HG03460 (cell line): Measurements from ENCODE around the gene KIF25.

Experiments used
- ATAC-seq: cut with Tn5 transposase; IDR thresholded peaks from one replicate; pipeline ENCODE4 v1.9.1; 2021; ENCODE audit not compliant: unreplicated experiment

The KIF25 gene

GRCh38 chr6:168033791-168034190, 36.3 kb downstream of the KIF25 start:
- no peak for ATAC-seq

GRCh38 chr6:168034537-168034936, 37.1 kb downstream of the KIF25 start:
- ATAC-seq = no peak

- no peak for ATAC-seq
Measured at GRCh38 chr6:168035098-168035660, 37.7 kb downstream of the KIF25 start.

- no peak for ATAC-seq
Measured at GRCh38 chr6:168035661-168036545, 38.4 kb downstream of the KIF25 start.

GRCh38 chr6:168037242-168037641, 39.8 kb downstream of the KIF25 start:
- ATAC-seq = no peak

- no peak for ATAC-seq
Measured at GRCh38 chr6:168037856-168038255, 40.4 kb downstream of the KIF25 start.

- ATAC-seq = no peak
Measured at GRCh38 chr6:168038576-168039140, 41.2 kb downstream of the KIF25 start.

- ATAC-seq = no peak
Measured at GRCh38 chr6:168039301-168039700, 41.8 kb downstream of the KIF25 start.

- no peak for ATAC-seq
Measured at GRCh38 chr6:168039849-168040248, 42.4 kb downstream of the KIF25 start.

GRCh38 chr6:168040856-168041496, 43.5 kb downstream of the KIF25 start:
- ATAC-seq = no peak

- no peak for ATAC-seq
Measured at GRCh38 chr6:168041928-168042327, 44.5 kb downstream of the KIF25 start.

- ATAC-seq = no peak
Measured at GRCh38 chr6:168042426-168043192, 45.1 kb downstream of the KIF25 start.

- no peak for ATAC-seq
Measured at GRCh38 chr6:168043193-168043847, 45.8 kb downstream of the KIF25 start.

GRCh38 chr6:168043848-168044415, 46.5 kb downstream of the KIF25 start:
- no peak for ATAC-seq

GRCh38 chr6:168044521-168045130, 47.2 kb downstream of the KIF25 start:
- no peak for ATAC-seq

- no peak for ATAC-seq
Measured at GRCh38 chr6:168045141-168045691, 47.7 kb downstream of the KIF25 start.

- no peak for ATAC-seq
Measured at GRCh38 chr6:168045706-168046620, 48.5 kb downstream of the KIF25 start.

GRCh38 chr6:168046696-168047095, 49.2 kb downstream of the KIF25 start:
- ATAC-seq = no peak
